Hematopoietic multipotent progenitor cell treated with erythropoietin and hydrocortisone succinate and interleukin-3 and kit ligand, for 17 days (in vitro differentiated cells): Measurements from ENCODE around the gene PDGFD.

Source experiments
- DNase-seq: peaks from one replicate; pipeline ENCODE4 v3.0.0-alpha.2; 2015; ENCODE audit warnings: low spot score

Gene PDGFD

DNA sequence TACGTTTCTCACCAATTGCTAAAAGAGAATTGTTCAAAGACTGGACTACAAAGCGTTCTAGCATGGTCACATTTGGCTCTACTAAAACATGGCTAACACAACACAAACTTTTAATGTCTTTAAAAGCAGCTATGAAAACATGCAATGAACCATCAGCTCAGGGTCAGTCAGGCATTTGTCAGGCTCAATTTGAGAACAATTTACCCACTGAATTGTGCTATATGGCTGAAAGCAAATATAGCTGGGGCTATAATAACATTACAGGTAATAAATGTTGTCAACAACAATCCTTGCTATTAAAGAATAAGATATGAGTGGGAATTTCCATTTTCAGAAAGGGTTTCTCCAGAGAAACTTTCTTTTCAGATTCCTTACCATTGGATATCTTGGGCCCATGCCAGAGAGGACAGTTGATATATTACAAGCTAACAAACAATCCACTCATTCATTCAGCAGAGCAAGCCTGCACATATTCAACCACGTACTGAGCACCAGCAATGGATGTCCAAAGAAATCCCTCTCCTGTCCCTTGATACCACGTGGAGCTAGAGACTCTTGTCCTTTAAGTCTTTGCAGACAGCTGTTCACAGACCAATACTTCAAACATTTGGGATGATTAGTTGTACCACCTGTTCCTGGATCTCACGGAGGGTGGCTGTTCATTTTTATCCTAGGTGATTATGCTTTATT, 210.0 kb downstream of the PDGFD start:
- no peak for DNase-seq

GRCh38 chr11:103949781-103950180, 214.2 kb downstream of the PDGFD start:
- no peak for DNase-seq

DNA sequence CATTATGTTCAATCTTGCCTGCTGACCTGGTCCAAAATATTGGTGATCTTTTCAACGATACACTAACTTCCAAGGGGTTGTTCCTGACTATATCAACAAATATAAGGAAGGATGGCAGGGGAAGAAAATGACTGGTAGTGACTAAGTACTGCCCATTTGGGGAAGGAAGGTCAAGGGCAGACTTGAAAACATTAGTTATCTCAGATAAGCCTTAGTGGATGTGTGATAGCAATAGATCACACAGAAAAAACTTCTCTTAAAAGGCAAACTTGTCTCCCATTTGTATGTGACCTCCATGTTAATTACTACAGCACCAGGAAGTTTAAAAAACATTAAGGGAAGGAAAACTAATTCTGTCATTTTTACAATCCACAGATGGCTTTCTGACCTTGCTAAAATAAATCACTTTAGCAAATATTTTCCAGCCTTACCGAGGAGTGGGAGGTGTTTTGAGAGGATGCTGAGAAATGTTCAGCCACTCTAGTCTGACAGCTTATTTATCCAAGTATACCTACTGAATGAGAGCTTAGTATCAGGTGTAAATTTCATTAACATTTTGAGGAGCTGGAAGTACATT, 215.7 kb downstream of the PDGFD start:
- no peak for DNase-seq

DNA sequence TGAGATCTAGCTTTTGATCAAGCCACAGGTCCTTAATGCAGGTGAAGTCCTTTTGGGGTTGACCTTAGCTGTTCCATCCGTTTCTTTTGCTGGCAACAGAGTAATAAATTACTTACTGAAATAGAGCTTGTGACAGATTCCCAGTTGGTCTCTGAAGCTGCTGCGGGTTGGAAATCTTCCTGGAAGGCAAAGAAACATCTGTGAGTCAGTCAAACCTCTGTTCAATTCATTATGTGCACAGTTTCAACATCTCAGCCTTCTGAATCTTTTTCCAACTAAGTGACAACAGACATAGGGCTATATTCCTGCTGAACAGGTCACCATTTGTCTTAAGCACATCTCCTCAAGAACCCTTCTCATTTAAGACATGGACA, 216.4 kb downstream of the PDGFD start:
- DNase-seq, result no peak

GRCh38 chr11:103946793-103947545, 217.0 kb downstream of the PDGFD start:
- no peak for DNase-seq

DNA sequence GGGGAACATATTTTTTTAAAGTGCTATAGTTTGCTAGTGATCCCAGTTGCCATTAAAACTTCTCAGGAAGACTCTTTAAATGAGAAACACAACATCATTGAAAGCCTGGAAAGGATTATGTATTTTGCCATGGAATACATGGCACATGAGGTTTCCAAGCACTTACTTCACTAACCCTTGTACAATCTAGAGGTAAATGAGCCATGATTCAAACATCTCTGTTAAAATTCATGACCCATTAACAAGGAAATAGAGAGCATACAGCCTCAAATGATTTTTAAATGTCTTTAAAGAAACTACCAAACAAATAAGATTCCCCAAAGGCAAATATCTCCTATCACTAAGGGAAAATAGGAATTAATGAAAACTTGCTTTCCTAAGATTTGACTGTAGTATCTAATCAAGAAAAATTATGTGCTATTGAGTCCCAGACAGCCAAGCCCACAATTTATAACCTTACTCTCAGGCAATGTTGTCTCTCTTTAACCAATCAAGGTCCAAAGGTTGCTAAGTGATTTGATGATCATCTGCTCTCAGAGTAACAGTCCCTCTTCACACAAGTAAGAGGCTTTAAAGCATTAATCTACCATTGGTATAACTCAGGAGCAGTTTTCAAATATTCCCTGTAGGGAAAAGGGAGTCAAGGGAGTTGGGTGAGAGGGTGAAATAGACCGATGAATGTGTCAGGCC, 219.6 kb downstream of the PDGFD start:
- DNase-seq, result no peak

- DNase-seq, result no peak
Measured at GRCh38 chr11:103942646-103943045, 221.3 kb downstream of the PDGFD start.

- DNase-seq, result no peak
Measured at GRCh38 chr11:103940551-103940950, 223.4 kb downstream of the PDGFD start.

GRCh38 chr11:103939694-103940093, 224.3 kb downstream of the PDGFD start:
- no peak for DNase-seq

DNA sequence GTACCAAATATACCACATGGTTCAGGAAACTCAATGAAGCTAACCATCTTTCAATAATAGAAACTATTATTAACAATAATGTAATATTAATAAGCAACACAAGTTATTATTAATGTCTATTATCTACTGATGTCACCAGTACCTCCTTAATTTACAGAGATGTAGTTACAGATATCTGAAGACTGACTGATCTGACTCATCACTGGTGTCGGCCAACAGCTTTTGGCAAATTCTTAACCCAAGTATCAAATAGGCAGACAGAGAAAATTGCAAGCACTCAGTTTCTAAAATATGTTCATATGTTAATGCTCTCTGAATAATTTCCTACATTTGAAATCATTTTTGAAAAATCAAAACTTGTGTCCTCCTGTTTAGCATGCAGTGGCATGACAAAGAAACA, 227.9 kb downstream of the PDGFD start:
- no peak for DNase-seq

- no peak for DNase-seq
Measured at GRCh38 chr11:103935219-103935618, 228.7 kb downstream of the PDGFD start.

DNA sequence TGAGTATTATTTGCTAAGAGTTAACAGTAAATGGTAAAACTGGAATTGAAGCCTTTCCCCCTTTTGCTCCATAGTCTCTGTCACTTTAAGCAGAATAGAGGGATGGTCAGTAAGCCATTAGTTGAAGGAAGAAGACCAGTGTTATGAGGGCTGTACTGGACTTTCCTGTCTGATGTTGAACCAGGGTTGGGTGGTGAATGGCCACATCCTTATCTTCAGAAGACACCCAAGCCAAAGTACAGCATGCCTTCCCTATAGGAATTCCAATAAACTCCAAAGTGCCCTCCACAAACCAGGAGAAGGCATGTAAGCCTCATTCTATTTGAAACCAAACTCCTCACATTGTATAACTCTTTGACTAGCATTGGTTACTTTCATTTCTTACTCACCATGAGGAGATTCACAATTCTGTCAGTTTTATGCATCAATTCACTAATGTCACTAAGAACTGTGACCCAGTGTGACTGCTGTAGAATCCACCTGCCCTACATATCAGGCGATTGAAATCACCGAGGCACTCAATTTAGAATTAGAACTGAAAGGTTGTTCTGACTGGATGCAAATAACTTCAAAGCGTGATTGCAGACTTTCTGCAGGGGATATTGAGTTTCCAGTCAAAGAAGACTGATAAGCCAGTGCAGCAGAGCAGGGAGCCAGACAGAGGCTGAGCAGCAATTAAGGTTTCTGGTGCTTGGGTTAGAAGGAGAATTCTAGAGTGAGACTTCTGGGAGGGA, 234.6 kb downstream of the PDGFD start:
- no peak for DNase-seq

- DNase-seq, result no peak
Measured at GRCh38 chr11:103928802-103929161, 235.2 kb downstream of the PDGFD start.

- DNase-seq, result no peak
Measured at GRCh38 chr11:103928040-103928801, 235.7 kb downstream of the PDGFD start.

GRCh38 chr11:103927535-103927934, 236.4 kb downstream of the PDGFD start:
- DNase-seq, result no peak

GRCh38 chr11:103926990-103927389, 237.0 kb downstream of the PDGFD start:
- no peak for DNase-seq

- DNase-seq, result no peak
Measured at GRCh38 chr11:103924166-103925013, 239.6 kb downstream of the PDGFD start.

GRCh38 chr11:103923451-103923931, 240.5 kb downstream of the PDGFD start:
- no peak for DNase-seq

GRCh38 chr11:103920933-103921332, 243.0 kb downstream of the PDGFD start:
- DNase-seq, result no peak

- DNase-seq, result no peak
Measured at GRCh38 chr11:103920449-103920848, 243.5 kb downstream of the PDGFD start.
